Measurements from ENCODE around the gene ISX. TPM values are rescaled to one million over a fixed set of nuclear protein-coding genes. Genes with fewer than 3 reads are reported as not detected.
A peak's percentile ranks its signal among the peaks of the same experiment; 100 is the strongest.

ISX gene
- total and polyA plus RNA-seq, 2 of the 13 experiments (the other 11 are each of a cell fraction or from before 2014, with no cell fraction given): 1.4 to 1.8 TPM

- TF ChIP-seq ZNF609 (CRISPR knock-in tag; IDR thresholded peaks at IDR 0.05; ENCODE audit: borderline replicate concordance): no peak
- peak; percentile 68 for TF ChIP-seq NFYB (CRISPR knock-in tag; IDR thresholded peaks at IDR 0.05)
- no peak for TF ChIP-seq ZSCAN5A (CRISPR knock-in tag; IDR thresholded peaks at IDR 0.05; ENCODE audit: borderline replicate concordance)
- no peak for TF ChIP-seq ZFP36L1 (CRISPR knock-in tag; IDR thresholded peaks at IDR 0.05)
- no peak for TF ChIP-seq KLF6 (CRISPR knock-in tag; IDR thresholded peaks at IDR 0.05)
- TF ChIP-seq NFE2L2 (IDR thresholded peaks at IDR 0.05; ENCODE audit: low read length): peak; percentile 46; the same call in 1 of the 2 replicates
- no peak for TF ChIP-seq ZNF510 (CRISPR knock-in tag; IDR thresholded peaks at IDR 0.05; ENCODE audit: low read depth)
- TF ChIP-seq SMAD3 (CRISPR knock-in tag; IDR thresholded peaks at IDR 0.05): no peak
- TF ChIP-seq ZNF24 (IDR thresholded peaks at IDR 0.05): no peak
- TF ChIP-seq TIGD3 (CRISPR knock-in tag; IDR thresholded peaks at IDR 0.05; ENCODE audit: borderline replicate concordance): no peak
- TF ChIP-seq TFDP1 (CRISPR knock-in tag; IDR thresholded peaks at IDR 0.05; ENCODE audit: borderline replicate concordance): no peak
- no peak for TF ChIP-seq DDIT3 (CRISPR knock-in tag; IDR thresholded peaks at IDR 0.05)
- no peak for TF ChIP-seq SMAD1 (CRISPR knock-in tag; IDR thresholded peaks at IDR 0.05; ENCODE audit: borderline replicate concordance, low read depth)
- no peak for TF ChIP-seq SRSF4 (IDR thresholded peaks at IDR 0.05; ENCODE audit: low read depth, low read length, poor library complexity, severe bottlenecking)
- TF ChIP-seq ZNF713 (CRISPR knock-in tag; IDR thresholded peaks at IDR 0.05): no peak
- TF ChIP-seq DPF2 (CRISPR knock-in tag; IDR thresholded peaks at IDR 0.05; ENCODE audit: borderline replicate concordance, low read depth): no peak
- no peak for TF ChIP-seq ZNF891 (CRISPR knock-in tag; IDR thresholded peaks at IDR 0.05)
- no peak for TF ChIP-seq ZNF431 (CRISPR knock-in tag; IDR thresholded peaks at IDR 0.05; ENCODE audit: borderline replicate concordance, low read depth)
- peak; percentile 66; the same call in 1 of the 2 replicates for TF ChIP-seq ZNF331 (CRISPR knock-in tag; IDR thresholded peaks at IDR 0.05)
- no peak for TF ChIP-seq ZNF614 (CRISPR knock-in tag; IDR thresholded peaks at IDR 0.05; ENCODE audit: borderline replicate concordance)
- no peak for TF ChIP-seq TBX3 (IDR thresholded peaks at IDR 0.05; ENCODE audit: borderline replicate concordance)
- no peak for TF ChIP-seq GFI1 (CRISPR knock-in tag; IDR thresholded peaks at IDR 0.05; ENCODE audit: borderline replicate concordance)
Observed at GRCh38 chr22:35064664-35065063, 1.3 kb upstream of the ISX start (continued).
